Stimulated activated CD4-positive, alpha-beta T cell treated with anti-CD3 and anti-CD28 coated beads, TNF-alpha, amount 100 ng/mL, for 48 hours (primary cell): Measurements from ENCODE around the gene FAM228B.

Experiments
- DNase-seq, 3 donors: peaks; one replicate each; pipeline ENCODE4 v3.0.0-alpha.2; 2020; ENCODE audit warnings: low read depth in 3 of 3

FAM228B gene

GRCh38 chr2:24203029-24203786 lies 79.9 kb downstream of the FAM228B start:
- DNase-seq, result no peak

- no peak for DNase-seq
These were observed 80.5 kb downstream of the FAM228B start for GRCh38 chr2:24203787-24204150.

GRCh38 chr2:24204505-24204904 lies 81.2 kb downstream of the FAM228B start:
- no peak for DNase-seq

GRCh38 chr2:24205131-24205530 lies 81.9 kb downstream of the FAM228B start:
- no peak for DNase-seq

GRCh38 chr2:24206242-24206641 lies 83.0 kb downstream of the FAM228B start:
- DNase-seq, result no peak

- no peak for DNase-seq
These were observed 83.4 kb downstream of the FAM228B start for GRCh38 chr2:24206714-24207113.

GRCh38 chr2:24207359-24207758 lies 84.1 kb downstream of the FAM228B start:
- no peak for DNase-seq

GRCh38 chr2:24208490-24208889 lies 85.2 kb downstream of the FAM228B start:
- DNase-seq, result no peak

GRCh38 chr2:24209389-24210105 lies 86.3 kb downstream of the FAM228B start:
- DNase-seq, result no peak

- DNase-seq, result no peak
These were observed 86.8 kb downstream of the FAM228B start for GRCh38 chr2:24210106-24210455.

- DNase-seq, result no peak
These were observed 87.5 kb downstream of the FAM228B start for GRCh38 chr2:24210723-24211122.

- DNase-seq, result no peak
These were observed 88.1 kb downstream of the FAM228B start for GRCh38 chr2:24211408-24211807.

- DNase-seq, result no peak
These were observed 91.6 kb downstream of the FAM228B start for GRCh38 chr2:24214880-24215279.
